Measurements from ENCODE around the gene KIF16B.

GRCh38 chr20:16533502-16533901 is 39.7 kb downstream of the KIF16B start:
- TF ChIP-seq POLR2A (IDR thresholded peaks at IDR 0.05) = no peak
- TF ChIP-seq CTCF (IDR thresholded peaks at IDR 0.05) = no peak
